ENCODE results near the gene TEX55.

GRCh38 chr3:119120480-119120879 lies 25.5 kb upstream of the TEX55 start:
- TF ChIP-seq EZH2phosphoT487 (IDR thresholded peaks at IDR 0.05; ENCODE audit: insufficient read depth, low read depth): no peak
- TF ChIP-seq EZH2 (IDR thresholded peaks at IDR 0.05; ENCODE audit: insufficient read depth, poor library complexity, severe bottlenecking): no peak

All from GM23248 (cell line).